Fibroblast of mammary gland (primary cell): ENCODE results near the gene CYP4F22.
"Not testable (repeated sequence)": the region's sequence is repeated elsewhere in the genome, so short reads cannot be mapped to it uniquely, and the experiment has no call there.

Experiments
- DNase-seq: peaks from one replicate; pipeline ENCODE4 v3.0.0-alpha.2; 2010; ENCODE audit warnings: low read depth
- H3K4me3 ChIP-seq: 2 replicates; pipeline ENCODE4 v1.5.1; 2011; ENCODE audit warnings: low read depth, mild to moderate bottlenecking, low read length, moderate library complexity; ENCODE audit not compliant: control insufficient read depth
- CTCF ChIP-seq: conservative IDR thresholded peaks from 2 replicates; pipeline ENCODE4 v1.5.1; 2011; ENCODE audit warnings: low read depth, low read length, inconsistent platforms; ENCODE audit not compliant: control insufficient read depth, insufficient read depth

CYP4F22 gene

GRCh38 chr19:15479391-15480345 lies 28.7 kb upstream of the CYP4F22 start, which contains the start of gene PGLYRP2:
Gene PGLYRP2, minus strand, starts transcription at chr19:15479501. Its CDS starts 130 bp downstream, at chr19:15479371.
- no peak within 1 kb of the TSS for H3K4me3 ChIP-seq
- no peak for DNase-seq
- TF ChIP-seq CTCF, result no peak

- not testable (repeated sequence) for H3K4me3 ChIP-seq, DNase-seq
Observed at GRCh38 chr19:15480996-15481395, 27.3 kb upstream of the CYP4F22 start.

- not testable (repeated sequence) for H3K4me3 ChIP-seq, DNase-seq
Observed at GRCh38 chr19:15485768-15486167, 22.6 kb upstream of the CYP4F22 start.

- TF ChIP-seq CTCF, result no peak
- no peak overlapping the region for H3K4me3 ChIP-seq
Observed at GRCh38 chr19:15487038-15487437, 21.3 kb upstream of the CYP4F22 start.

GRCh38 chr19:15488489-15489226 lies 19.7 kb upstream of the CYP4F22 start:
- DNase-seq, result no peak
- H3K4me3 ChIP-seq, result no peak overlapping the region
- TF ChIP-seq CTCF, result no peak

More at GRCh38 chr19:15487038-15487437, 21.3 kb upstream of the CYP4F22 start:
- DNase-seq, result no peak

- no peak for DNase-seq
- TF ChIP-seq CTCF, result no peak
- H3K4me3 ChIP-seq, result no peak overlapping the region
Observed at GRCh38 chr19:15495151-15495550, 13.2 kb upstream of the CYP4F22 start.

GRCh38 chr19:15498156-15498858 lies 10.0 kb upstream of the CYP4F22 start:
- H3K4me3 ChIP-seq, result no peak overlapping the region
- no peak for DNase-seq
- TF ChIP-seq CTCF, result no peak
